ENCODE results near the gene FSTL4. TPM values are rescaled to one million over a fixed set of nuclear protein-coding genes. Genes with fewer than 3 reads are reported as not detected.

FSTL4 gene
- polyA plus RNA-seq, 1 of the 3 experiments (the other 2 are of a cell fraction) = not detected

GRCh38 chr5:133256276-133256675 lies 356.1 kb downstream of the FSTL4 start:
- H4K20me1 ChIP-seq (ENCODE audit: insufficient read depth) = no peaks in the 10 kb centered on the region
- H2AFZ ChIP-seq (ENCODE audit: low read depth) = no peak overlapping the region
- H3K27me3 ChIP-seq (ENCODE audit: insufficient read depth) = no peaks in the 10 kb centered on the region; the same call in 1 of the 2 replicates
- no peak overlapping the region for H3K9ac ChIP-seq
- DNase-seq = no peak
- no peaks in the 10 kb centered on the region for H3F3A ChIP-seq (replicated peaks; ENCODE audit: insufficient read depth)
- no peak for TF ChIP-seq CHD2 (IDR thresholded peaks at IDR 0.05; ENCODE audit: low read length, partially characterized antibody)
- TF ChIP-seq FOSL2 (IDR thresholded peaks at IDR 0.05; ENCODE audit: borderline replicate concordance, low read depth) = no peak
- no peak for TF ChIP-seq TEAD4 (IDR thresholded peaks at IDR 0.05; ENCODE audit: borderline replicate concordance, insufficient read depth)
- no peak for TF ChIP-seq FOXJ3 (CRISPR knock-in tag; IDR thresholded peaks at IDR 0.05)
- TF ChIP-seq EZH2phosphoT487 (IDR thresholded peaks at IDR 0.05; ENCODE audit: borderline replicate concordance, low read depth) = no peak
- no peak for TF ChIP-seq RAD21 (IDR thresholded peaks at IDR 0.05; ENCODE audit: low read length)
- TF ChIP-seq, protein P1, sequence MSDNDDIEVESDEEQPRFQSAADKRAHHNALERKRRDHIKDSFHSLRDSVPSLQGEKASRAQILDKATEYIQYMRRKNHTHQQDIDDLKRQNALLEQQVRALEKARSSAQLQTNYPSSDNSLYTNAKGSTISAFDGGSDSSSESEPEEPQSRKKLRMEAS (IDR thresholded peaks at IDR 0.05; ENCODE audit: low read depth) = no peak
- no peak for TF ChIP-seq RCOR1 (IDR thresholded peaks at IDR 0.05; ENCODE audit: low read length)
- no peak for TF ChIP-seq ELF1 (IDR thresholded peaks at IDR 0.05)
- no peak for TF ChIP-seq MEF2A (IDR thresholded peaks at IDR 0.05; ENCODE audit: borderline replicate concordance, low read depth)
- H3K4me1 ChIP-seq (ENCODE audit: control insufficient read depth in 1 of 2, insufficient read depth in 2 of 2, low read depth in 1 of 2, low read length in 1 of 2) = peaks cover 0 to 12% of the 10 kb centered on the region in 2 experiments; a peak in 1 of 4 replicates
- ChIA-PET POLR2A (no interaction called here), CTCF (interaction anchor here (1.6 to 3.9 kb wide), 3 partner anchors 9 to 145 kb away, joined by 4 to 14 read pairs (median 6); no protein-coding TSS in a partner anchor)
- no peaks in the 10 kb centered on the region for H3K79me2 ChIP-seq (ENCODE audit: insufficient read depth)
- no peaks in the 10 kb centered on the region for H3K9me2 ChIP-seq
- no peaks in the 10 kb centered on the region for H3K36me3 ChIP-seq (replicated peaks in 1 of 2; ENCODE audit: control insufficient read depth in 1 of 2, insufficient read depth in 2 of 2, low read length in 1 of 2)
- 79% methylated on average over 4 of the region's 7 CpGs for WGBS (ENCODE audit: low lambda C conversion rate)
- no peak overlapping the region for H3K27ac ChIP-seq (ENCODE audit: low read depth in 2 of 2, low read length in 1 of 2)
- H3K4me2 ChIP-seq = no peak overlapping the region
- no peaks in the 10 kb centered on the region for H3K9me3 ChIP-seq
- H3K4me3 ChIP-seq (ENCODE audit: low read depth in 2 of 2, low read length in 1 of 2) = no peak overlapping the region

DNA sequence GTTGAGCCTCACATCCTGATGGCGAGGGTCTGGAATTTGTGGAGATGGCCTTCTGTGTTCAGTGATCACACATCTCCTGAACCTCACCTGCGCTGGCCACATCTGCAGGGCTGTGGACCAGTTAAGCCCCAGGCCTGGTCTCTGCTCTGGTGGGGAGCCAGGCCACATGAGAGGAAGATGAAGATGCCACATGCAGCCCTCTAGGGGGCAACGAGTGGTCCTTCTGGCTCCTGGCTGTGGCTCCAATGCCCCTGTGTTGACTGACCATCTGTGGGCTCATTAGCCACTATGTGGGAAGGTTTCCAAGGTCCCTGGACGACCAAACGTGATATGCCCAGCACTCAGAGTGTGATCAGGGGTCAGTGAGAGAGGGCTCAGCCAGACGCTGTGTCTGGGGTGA lies 357.5 kb downstream of the FSTL4 start:
- no peaks in the 10 kb centered on the region for H3K9me2 ChIP-seq
- no peaks in the 10 kb centered on the region; the same call in 1 of the 2 replicates for H3K27me3 ChIP-seq (ENCODE audit: insufficient read depth)
- WGBS (ENCODE audit: low lambda C conversion rate) = 70% methylated on average over 2 of the region's 6 CpGs
- no peak for DNase-seq
- H2AFZ ChIP-seq (ENCODE audit: low read depth) = no peak overlapping the region
- H3K4me3 ChIP-seq (ENCODE audit: low read depth in 2 of 2, low read length in 1 of 2) = no peak overlapping the region
- ChIA-PET POLR2A (no interaction called here), CTCF (interaction anchor here (0.7 to 1.6 kb wide), 2 partner anchors 144 to 157 kb away, joined by 3 to 4 read pairs; no protein-coding TSS in a partner anchor)
- H4K20me1 ChIP-seq (ENCODE audit: insufficient read depth) = no peaks in the 10 kb centered on the region
- H3K9me3 ChIP-seq = no peaks in the 10 kb centered on the region
- TF ChIP-seq, protein P2, sequence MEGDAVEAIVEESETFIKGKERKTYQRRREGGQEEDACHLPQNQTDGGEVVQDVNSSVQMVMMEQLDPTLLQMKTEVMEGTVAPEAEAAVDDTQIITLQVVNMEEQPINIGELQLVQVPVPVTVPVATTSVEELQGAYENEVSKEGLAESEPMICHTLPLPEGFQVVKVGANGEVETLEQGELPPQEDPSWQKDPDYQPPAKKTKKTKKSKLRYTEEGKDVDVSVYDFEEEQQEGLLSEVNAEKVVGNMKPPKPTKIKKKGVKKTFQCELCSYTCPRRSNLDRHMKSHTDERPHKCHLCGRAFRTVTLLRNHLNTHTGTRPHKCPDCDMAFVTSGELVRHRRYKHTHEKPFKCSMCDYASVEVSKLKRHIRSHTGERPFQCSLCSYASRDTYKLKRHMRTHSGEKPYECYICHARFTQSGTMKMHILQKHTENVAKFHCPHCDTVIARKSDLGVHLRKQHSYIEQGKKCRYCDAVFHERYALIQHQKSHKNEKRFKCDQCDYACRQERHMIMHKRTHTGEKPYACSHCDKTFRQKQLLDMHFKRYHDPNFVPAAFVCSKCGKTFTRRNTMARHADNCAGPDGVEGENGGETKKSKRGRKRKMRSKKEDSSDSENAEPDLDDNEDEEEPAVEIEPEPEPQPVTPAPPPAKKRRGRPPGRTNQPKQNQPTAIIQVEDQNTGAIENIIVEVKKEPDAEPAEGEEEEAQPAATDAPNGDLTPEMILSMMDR (IDR thresholded peaks at IDR 0.05) = no peak
- TF ChIP-seq NRF1 (IDR thresholded peaks at IDR 0.05; ENCODE audit: low read depth, low read length) (no peak), RCOR1 (IDR thresholded peaks at IDR 0.05; ENCODE audit: low read length) (no peak), TAF1 (IDR thresholded peaks at IDR 0.05; ENCODE audit: borderline replicate concordance, low read depth, low read length) (no peak), USF1 (IDR thresholded peaks at IDR 0.05; ENCODE audit: borderline replicate concordance, low read depth) (no peak), YY1 (IDR thresholded peaks at IDR 0.05; ENCODE audit: low read depth) (no peak), RXRA (IDR thresholded peaks at IDR 0.05; ENCODE audit: borderline replicate concordance, low read depth) (no peak), REST (IDR thresholded peaks at IDR 0.05; ENCODE audit: low read depth, low read length) (no peak), RFX5 (IDR thresholded peaks at IDR 0.05; ENCODE audit: low read length) (no peak), SIN3A (IDR thresholded peaks at IDR 0.05; ENCODE audit: borderline replicate concordance, low read depth, low read length) (no peak), NFIC (IDR thresholded peaks at IDR 0.05; ENCODE audit: borderline replicate concordance) (no peak), TEAD4 (IDR thresholded peaks at IDR 0.05; ENCODE audit: borderline replicate concordance, insufficient read depth) (no peak), FOSL2 (IDR thresholded peaks at IDR 0.05; ENCODE audit: borderline replicate concordance, low read depth) (no peak)
- TF ChIP-seq, protein P3, sequence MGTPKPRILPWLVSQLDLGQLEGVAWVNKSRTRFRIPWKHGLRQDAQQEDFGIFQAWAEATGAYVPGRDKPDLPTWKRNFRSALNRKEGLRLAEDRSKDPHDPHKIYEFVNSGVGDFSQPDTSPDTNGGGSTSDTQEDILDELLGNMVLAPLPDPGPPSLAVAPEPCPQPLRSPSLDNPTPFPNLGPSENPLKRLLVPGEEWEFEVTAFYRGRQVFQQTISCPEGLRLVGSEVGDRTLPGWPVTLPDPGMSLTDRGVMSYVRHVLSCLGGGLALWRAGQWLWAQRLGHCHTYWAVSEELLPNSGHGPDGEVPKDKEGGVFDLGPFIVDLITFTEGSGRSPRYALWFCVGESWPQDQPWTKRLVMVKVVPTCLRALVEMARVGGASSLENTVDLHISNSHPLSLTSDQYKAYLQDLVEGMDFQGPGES (IDR thresholded peaks at IDR 0.05; ENCODE audit: low read depth, low read length) = no peak
- no peak overlapping the region for H3K27ac ChIP-seq (ENCODE audit: low read depth in 2 of 2, low read length in 1 of 2)
- no peak overlapping the region for H3K4me2 ChIP-seq
- H3K79me2 ChIP-seq (ENCODE audit: insufficient read depth) = no peaks in the 10 kb centered on the region
- no peaks in the 10 kb centered on the region for H3F3A ChIP-seq (replicated peaks; ENCODE audit: insufficient read depth)
- H3K4me1 ChIP-seq (ENCODE audit: control insufficient read depth in 1 of 2, insufficient read depth in 2 of 2, low read depth in 1 of 2, low read length in 1 of 2) = peaks cover 0 to 15% of the 10 kb centered on the region in 2 experiments; a peak in 1 of 4 replicates
- H3K9ac ChIP-seq = no peak overlapping the region
- H3K36me3 ChIP-seq (replicated peaks in 1 of 2; ENCODE audit: control insufficient read depth in 1 of 2, insufficient read depth in 2 of 2, low read length in 1 of 2) = no peaks in the 10 kb centered on the region

Data from SK-N-SH (cell line).